Ishikawa (cell line): Measurements from ENCODE around the gene OR9A4.

Experiments
- CEBPB ChIP-seq: IDR thresholded peaks from 2 replicates; pipeline ENCODE4 v1.6.1; 2012
- CREB1 ChIP-seq: IDR thresholded peaks from 2 replicates; pipeline ENCODE4 v1.6.1; 2012; ENCODE audit warnings: low read depth
- EGR1 ChIP-seq: IDR thresholded peaks from 2 replicates; pipeline ENCODE4 v1.6.1; 2012
- EP300 ChIP-seq: IDR thresholded peaks from 2 replicates; pipeline ENCODE4 v1.6.1; 2012; ENCODE audit warnings: borderline replicate concordance
- FOXM1 ChIP-seq: IDR thresholded peaks from 2 replicates; pipeline ENCODE4 v1.6.1; 2012; ENCODE audit warnings: low read depth, borderline replicate concordance
- NFIC ChIP-seq: IDR thresholded peaks from 2 replicates; pipeline ENCODE4 v1.6.1; 2012
- RAD21 ChIP-seq: IDR thresholded peaks from 2 replicates; pipeline ENCODE4 v1.6.1; 2012; ENCODE audit warnings: low read depth
- TAF1 ChIP-seq: IDR thresholded peaks from 2 replicates; pipeline ENCODE4 v1.6.1; 2012; ENCODE audit warnings: low read depth, mild to moderate bottlenecking
- TCF12 ChIP-seq: IDR thresholded peaks from 2 replicates; pipeline ENCODE4 v1.6.1; 2012; ENCODE audit warnings: low read depth
- TEAD4 ChIP-seq: IDR thresholded peaks from 2 replicates; pipeline ENCODE4 v1.6.1; 2012
- YY1 ChIP-seq: IDR thresholded peaks from 2 replicates; pipeline ENCODE4 v1.6.1; 2012; ENCODE audit warnings: low read depth
- ZBTB7A ChIP-seq: IDR thresholded peaks from 2 replicates; pipeline ENCODE4 v1.6.1; 2012; ENCODE audit warnings: low read depth
- TF ChIP-seq, protein P1 (sequence below): IDR thresholded peaks from 2 replicates; pipeline ENCODE4 v1.6.1; 2012; ENCODE audit warnings: low read depth, mild to moderate bottlenecking
- TF ChIP-seq, protein P2 (sequence below): IDR thresholded peaks from 2 replicates; pipeline ENCODE4 v1.6.1; 2012
- TF ChIP-seq, protein P3 (sequence below): IDR thresholded peaks from 2 replicates; pipeline ENCODE4 v1.6.1; 2012

OR9A4 gene, protein sequence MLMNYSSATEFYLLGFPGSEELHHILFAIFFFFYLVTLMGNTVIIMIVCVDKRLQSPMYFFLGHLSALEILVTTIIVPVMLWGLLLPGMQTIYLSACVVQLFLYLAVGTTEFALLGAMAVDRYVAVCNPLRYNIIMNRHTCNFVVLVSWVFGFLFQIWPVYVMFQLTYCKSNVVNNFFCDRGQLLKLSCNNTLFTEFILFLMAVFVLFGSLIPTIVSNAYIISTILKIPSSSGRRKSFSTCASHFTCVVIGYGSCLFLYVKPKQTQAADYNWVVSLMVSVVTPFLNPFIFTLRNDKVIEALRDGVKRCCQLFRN

DNA sequence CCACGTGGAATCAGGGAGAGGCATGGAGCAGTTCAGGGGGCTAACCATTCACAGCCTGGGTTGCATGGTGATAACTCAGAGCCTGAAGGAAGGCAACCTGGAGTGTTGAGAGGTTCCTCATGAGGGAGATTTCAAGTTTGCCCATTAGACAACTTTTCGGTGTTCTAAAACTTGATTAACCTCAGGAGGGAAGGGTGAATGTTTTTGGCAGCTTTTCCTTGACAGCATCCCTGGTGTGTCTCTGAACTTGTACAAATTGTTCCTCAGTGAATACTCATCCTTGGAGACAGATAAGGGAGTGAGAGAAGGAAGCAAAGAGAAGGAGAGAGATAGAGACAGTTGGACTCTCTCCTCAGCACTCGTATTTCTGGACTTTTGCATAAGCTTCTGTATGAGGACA, at the start of gene OR9A4:
Gene OR9A4 (plus strand): TSS at position 301 of the 400 bp plus-strand sequence. CDS start 2,477 bp downstream, outside the sequence.
- TF ChIP-seq CREB1, result no peak
- no peak for TF ChIP-seq TAF1
- TF ChIP-seq CEBPB, result no peak

DNA sequence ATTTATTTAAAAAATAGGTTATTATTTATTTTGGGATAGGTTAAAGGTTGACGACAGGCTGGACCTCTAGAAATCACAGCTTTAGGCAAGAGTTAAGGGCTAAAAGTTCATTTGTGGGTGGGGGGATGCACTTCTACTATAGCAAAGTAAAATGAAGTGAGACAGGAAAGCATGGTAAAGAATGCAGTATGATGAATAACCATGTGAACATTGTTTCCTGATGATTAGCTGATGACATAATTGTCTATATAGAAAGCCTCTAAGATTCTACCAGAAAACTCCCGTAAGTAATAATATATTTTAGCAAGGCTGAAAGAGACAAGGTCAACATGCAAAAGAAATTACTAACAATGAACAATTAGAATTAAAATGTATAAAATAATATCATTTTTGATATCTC, 49.2 kb upstream of the OR9A4 start:
- TF ChIP-seq FOXM1, result no peak
- TF ChIP-seq, protein P1, sequence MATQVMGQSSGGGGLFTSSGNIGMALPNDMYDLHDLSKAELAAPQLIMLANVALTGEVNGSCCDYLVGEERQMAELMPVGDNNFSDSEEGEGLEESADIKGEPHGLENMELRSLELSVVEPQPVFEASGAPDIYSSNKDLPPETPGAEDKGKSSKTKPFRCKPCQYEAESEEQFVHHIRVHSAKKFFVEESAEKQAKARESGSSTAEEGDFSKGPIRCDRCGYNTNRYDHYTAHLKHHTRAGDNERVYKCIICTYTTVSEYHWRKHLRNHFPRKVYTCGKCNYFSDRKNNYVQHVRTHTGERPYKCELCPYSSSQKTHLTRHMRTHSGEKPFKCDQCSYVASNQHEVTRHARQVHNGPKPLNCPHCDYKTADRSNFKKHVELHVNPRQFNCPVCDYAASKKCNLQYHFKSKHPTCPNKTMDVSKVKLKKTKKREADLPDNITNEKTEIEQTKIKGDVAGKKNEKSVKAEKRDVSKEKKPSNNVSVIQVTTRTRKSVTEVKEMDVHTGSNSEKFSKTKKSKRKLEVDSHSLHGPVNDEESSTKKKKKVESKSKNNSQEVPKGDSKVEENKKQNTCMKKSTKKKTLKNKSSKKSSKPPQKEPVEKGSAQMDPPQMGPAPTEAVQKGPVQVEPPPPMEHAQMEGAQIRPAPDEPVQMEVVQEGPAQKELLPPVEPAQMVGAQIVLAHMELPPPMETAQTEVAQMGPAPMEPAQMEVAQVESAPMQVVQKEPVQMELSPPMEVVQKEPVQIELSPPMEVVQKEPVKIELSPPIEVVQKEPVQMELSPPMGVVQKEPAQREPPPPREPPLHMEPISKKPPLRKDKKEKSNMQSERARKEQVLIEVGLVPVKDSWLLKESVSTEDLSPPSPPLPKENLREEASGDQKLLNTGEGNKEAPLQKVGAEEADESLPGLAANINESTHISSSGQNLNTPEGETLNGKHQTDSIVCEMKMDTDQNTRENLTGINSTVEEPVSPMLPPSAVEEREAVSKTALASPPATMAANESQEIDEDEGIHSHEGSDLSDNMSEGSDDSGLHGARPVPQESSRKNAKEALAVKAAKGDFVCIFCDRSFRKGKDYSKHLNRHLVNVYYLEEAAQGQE, result no peak
- no peak for TF ChIP-seq EGR1
- no peak for TF ChIP-seq YY1
- no peak for TF ChIP-seq RAD21
- TF ChIP-seq CEBPB, result no peak
- TF ChIP-seq, protein P2, sequence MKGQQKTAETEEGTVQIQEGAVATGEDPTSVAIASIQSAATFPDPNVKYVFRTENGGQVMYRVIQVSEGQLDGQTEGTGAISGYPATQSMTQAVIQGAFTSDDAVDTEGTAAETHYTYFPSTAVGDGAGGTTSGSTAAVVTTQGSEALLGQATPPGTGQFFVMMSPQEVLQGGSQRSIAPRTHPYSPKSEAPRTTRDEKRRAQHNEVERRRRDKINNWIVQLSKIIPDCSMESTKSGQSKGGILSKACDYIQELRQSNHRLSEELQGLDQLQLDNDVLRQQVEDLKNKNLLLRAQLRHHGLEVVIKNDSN, result no peak
- TF ChIP-seq NFIC, result no peak
- no peak for TF ChIP-seq TCF12
- TF ChIP-seq ZBTB7A, result no peak
- TF ChIP-seq, protein P3, sequence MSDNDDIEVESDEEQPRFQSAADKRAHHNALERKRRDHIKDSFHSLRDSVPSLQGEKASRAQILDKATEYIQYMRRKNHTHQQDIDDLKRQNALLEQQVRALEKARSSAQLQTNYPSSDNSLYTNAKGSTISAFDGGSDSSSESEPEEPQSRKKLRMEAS, result no peak

DNA sequence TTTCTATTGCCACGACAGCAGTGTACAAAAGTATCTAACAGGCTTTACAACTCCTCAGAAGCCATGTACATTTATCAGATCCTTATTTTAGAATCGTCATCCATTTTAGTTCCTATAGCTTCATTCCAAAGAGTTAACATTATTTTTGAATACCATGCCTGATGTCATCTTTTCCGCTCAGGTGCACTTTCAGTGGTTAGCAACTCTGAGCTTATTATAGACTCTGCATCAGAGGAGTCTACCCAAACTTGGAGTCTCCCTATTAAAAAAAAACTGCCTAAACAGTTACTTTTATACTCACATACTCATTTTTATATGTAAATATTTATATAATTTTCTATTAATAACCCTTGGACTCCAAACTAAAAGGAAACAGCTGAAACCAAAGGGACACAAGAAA, 43.3 kb upstream of the OR9A4 start:
- TF ChIP-seq, protein P1, result no peak
- TF ChIP-seq, protein P2, result no peak
- no peak for TF ChIP-seq YY1
- TF ChIP-seq EP300, result no peak
- TF ChIP-seq, protein P3, result no peak
- TF ChIP-seq EGR1, result no peak
- no peak for TF ChIP-seq ZBTB7A
- TF ChIP-seq TEAD4, result no peak
- no peak for TF ChIP-seq TCF12
- TF ChIP-seq CREB1, result no peak

DNA sequence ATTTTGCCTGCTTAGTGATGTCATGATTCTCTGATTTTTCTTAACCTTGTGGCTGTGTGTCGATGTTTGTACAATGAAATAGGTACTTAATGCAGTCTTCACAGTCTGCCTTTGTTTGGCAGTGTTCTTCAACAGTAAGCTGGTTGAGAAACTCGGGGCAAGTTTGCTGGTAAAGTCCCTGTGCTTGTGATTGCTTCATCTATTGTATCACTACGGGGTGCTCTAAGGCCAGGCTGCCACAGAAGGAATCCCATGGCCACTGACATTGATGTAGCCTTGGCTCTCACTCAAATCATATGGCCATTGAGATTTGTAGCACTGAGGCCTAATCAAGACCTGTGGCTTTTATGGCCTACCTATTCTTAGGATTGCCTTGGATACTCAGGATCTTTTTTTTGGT, 41.4 kb upstream of the OR9A4 start:
- no peak for TF ChIP-seq CEBPB
- TF ChIP-seq NFIC, result no peak
- TF ChIP-seq, protein P2, result no peak
- TF ChIP-seq, protein P1, result no peak
- TF ChIP-seq CREB1, result no peak
- no peak for TF ChIP-seq EGR1
- TF ChIP-seq FOXM1, result no peak
- TF ChIP-seq TAF1, result no peak
- TF ChIP-seq YY1, result no peak
